HG02798 (cell line): ENCODE data around the gene UNC5B.
"Not testable (repeated sequence)": the region's sequence is repeated elsewhere in the genome, so short reads cannot be mapped to it uniquely, and the experiment has no call there.

Experiments
- ATAC-seq: cut with Tn5 transposase; IDR thresholded peaks from one replicate; pipeline ENCODE4 v1.9.1; 2021; ENCODE audit warnings: mild to moderate bottlenecking; ENCODE audit not compliant: unreplicated experiment, poor library complexity

Gene UNC5B

DNA sequence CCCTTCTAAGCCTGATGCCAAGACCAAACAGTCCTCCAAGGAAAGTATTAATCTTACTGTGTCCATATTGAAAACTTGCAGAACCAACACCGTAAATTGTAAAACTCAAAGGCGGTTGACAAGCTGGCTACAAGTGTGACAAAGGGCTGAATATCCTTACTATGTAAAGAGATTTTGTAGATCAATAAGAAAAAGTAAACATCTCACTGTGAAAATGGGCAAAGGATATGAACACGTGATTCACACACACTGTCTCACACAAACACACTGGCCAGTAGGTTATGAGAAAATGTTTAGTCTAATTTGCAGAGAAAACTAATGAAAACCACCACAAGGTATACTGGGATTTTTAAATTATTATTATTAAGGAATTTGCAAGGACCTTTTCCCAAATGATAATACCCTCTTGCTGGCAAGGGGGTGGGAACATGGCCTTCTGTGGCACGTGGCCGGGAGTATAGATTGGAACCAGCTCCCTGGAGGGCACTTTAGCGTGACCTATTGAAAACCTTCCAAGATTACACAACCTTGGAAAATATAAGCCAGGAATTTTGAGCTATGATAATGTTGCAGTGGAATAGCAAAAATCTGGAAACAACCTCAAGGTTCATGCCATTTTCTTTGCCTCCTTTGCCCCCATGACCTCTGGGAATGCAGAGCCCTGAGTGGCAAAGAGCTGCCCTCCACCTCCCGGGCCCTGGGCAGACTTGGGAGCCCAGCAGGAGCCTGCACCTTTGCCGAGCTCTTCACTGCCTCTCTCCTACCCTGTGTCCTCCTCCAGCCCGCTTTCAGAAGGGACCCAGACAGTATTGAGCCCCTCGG, 80.5 kb downstream of the UNC5B start:
- ATAC-seq, result no peak

GRCh38 chr10:71293446-71294084, 81.2 kb downstream of the UNC5B start:
- no peak for ATAC-seq

DNA sequence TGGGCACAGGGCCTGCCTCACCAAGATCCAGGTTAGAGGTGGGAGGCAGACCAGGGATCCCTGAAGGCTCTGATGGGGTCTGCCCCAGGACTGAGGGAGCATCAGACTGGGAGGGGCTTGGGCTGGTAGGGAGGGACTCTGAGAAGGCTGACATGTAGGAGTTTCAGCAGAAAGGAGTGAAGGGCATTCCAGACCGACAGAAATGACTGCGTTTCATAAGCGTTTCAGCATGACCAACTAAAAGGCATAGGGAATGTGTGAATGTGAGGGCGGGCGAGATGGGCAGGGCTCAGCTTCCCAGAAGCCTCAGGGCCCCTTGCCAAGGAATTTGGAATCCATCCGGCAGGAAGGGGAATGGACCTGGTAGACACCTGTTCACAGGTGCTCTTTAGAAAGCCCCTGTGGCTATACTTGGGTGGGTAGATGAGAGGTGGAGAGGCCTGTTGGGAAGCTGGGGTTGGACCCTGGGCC, 81.8 kb downstream of the UNC5B start:
- no peak for ATAC-seq

DNA sequence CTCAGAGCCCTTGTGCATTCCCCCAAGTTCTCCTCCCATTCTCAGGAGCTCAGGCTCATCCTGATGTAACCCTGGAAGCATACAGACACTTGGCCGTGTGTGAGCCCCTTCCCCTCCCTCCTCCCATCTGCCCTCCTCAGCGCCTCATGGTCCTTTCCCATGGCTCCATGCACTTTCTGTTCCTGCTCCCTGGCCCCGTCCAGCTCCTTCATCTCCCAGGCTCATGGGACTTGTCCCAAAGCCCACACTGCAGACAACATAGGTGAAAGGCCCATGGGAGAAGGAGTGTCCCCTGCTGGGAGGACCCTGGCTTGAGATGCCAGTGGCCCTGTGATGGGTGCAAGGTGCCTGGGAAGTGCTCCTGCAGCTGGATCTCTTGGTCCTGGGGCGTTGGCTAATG, 82.5 kb downstream of the UNC5B start:
- ATAC-seq, result no peak

DNA sequence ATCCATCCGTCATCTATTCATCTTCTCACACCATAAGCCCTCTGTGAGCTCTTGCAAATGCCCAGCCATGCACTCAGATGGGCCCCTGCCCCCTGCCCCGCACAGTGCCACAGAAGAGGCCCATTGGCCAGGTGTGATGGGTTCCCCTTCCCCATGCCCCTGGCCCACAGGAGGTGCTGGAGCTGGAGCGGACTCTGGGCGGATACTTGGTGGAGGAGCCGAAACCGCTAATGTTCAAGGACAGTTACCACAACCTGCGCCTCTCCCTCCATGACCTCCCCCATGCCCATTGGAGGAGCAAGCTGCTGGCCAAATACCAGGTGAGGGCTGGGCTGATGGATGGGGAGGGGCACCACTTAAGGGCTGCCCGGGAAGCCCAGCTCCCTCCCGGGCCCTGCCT, 83.3 kb downstream of the UNC5B start:
- no peak for ATAC-seq

DNA sequence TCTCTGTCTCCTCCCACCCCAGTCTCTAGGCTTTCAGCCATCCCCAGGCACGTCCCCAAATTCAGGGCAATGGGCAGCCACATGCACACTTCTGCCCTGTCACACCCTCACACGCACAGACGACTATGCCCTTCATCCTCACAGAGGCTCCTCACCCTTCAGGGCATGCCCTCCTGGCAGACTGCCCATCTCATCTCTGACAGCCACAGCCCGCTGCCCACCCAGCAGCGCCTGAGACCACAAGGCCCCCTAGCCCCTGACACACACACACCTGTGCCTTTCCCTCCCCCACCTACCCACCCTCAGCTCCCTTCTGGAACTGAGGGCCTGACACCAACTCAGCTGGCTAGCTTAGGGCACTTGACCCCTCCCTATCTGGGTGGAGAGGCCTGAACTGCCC, 83.7 kb downstream of the UNC5B start:
- no peak for ATAC-seq

- ATAC-seq, result not testable (repeated sequence)
These were observed 84.4 kb downstream of the UNC5B start for GRCh38 chr10:71296811-71297210.

DNA sequence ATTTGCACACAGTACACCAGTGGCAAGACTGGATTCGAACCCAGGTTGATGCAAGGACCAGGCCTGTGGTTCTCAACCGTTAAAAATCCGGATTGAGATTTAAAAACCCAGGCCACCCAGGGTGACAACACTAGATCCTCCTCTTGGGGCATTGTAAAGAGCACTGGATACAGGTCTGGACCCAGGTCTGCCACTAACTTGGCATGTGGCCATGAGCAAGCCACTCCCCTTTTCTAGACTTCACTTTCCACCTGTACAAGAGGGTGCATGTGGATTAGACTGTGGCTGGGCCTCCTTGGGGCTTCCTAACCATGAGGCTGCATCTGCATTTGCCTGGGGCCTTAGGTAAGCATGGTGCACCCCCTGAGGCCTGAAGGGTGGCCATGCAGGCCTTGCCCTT, 85.0 kb downstream of the UNC5B start:
- no peak for ATAC-seq

- no peak for ATAC-seq
These were observed 86.9 kb downstream of the UNC5B start for GRCh38 chr10:71299071-71299785.

DNA sequence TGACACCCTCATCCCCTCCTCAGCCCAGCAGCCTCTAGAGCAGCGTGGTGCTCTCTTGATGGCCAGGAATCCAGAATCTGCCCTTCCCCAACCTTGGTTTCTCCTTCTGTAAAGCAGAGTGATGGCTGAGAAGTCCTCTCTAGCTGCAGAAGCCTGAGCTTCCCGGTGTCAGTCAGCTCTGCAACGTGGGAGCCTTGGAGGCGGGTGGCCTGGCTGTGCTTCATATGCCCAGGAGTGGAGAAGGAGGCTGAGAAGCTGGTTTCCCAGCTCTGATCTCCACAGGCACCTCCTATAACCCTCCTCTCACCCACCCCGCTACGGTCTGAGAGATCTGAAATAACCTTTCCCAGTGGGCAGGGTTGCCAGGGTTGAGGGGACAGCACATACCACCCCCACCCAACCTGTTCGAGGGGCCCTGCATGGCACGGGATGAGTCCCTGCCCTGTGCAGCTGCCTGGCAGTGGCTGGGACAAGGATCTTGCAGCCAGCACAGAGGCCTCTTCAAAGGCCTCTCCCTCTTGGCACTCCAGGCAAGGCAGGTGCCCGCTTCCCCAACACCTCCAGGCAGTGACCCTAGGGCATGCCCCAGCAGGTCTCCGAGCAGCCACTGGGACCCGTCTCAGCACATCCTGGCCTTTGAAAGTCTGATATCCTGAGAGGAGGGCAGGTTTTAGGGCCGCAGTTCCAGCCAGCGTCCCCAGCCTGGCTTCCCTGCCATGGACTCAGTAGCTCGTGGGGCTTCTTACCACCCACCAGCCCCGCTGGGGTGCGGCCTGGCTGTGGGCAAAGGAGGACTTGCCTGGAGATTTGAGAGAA, 88.4 kb downstream of the UNC5B start:
- ATAC-seq, result no peak

GRCh38 chr10:71301371-71301916, 89.1 kb downstream of the UNC5B start:
- ATAC-seq, result no peak

- ATAC-seq, result no peak
These were observed 90.1 kb downstream of the UNC5B start for GRCh38 chr10:71302451-71302850.

DNA sequence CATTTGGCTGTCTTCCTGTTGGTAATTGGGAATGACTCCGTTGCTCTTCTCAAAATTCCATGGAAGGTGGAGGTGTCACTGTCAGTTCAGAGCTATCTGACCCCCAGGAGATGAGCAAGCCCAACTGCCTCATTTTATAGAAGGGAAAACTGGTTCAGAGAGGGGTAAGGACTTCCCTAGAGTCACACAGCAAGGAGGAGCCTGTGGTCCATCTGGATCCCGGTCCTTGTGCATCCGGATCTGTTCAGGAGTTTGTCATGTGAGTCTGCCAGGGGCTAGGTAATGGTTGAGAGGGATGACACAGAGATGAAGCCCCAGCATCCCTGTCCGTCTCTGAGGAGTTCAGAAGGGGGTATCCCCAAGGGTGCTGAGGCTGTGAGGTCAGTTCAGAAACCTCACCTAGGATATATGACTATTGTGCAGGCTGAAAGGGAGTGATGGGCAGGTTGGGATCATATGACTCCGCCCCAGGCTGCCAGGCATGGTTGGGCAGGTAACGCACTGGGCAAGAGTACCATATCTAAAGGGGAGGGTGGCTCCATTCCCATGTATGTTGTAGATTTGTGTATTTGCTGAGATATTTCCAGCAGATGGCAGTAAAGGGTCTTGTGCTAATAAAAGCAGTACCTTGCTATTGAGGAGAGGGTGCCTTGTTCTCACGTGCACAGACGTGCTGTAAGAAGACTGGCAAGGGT, 90.7 kb downstream of the UNC5B start:
- no peak for ATAC-seq

DNA sequence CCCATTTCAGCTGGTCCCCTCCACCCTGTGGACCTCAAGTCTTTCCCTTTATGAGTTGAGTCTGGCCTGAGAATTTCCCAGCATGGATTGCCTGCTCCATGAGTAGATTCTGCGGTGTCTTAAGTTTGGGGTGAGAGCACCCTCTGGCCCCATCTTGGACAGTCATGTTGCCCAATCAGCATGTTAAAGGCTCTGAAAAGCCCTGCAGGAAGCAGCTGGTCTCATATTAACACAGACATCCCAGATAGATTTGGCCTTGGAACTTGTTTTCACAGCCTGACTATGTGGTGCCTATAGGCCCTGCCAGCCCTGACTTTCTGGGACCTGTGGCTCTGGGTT, 91.2 kb downstream of the UNC5B start:
- ATAC-seq, result no peak

DNA sequence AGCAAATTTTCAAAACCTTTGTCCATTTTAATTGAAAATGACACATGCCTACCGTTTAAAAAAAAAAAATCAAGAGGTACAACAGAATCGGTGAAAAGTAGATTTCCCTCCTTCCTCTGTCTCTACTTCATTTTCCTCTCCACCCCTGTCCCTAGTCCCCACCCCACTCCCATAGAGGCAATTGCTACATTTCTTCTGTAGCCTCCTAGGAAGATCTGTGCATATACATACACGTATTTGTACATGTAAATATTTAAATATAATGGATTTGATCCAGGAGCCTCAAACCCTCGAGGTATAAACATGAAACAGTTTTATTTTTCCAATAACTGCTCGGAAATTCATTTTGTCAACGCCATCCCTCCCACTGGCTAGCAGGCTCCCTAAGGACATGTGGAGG, 92.5 kb downstream of the UNC5B start:
- ATAC-seq, result no peak

DNA sequence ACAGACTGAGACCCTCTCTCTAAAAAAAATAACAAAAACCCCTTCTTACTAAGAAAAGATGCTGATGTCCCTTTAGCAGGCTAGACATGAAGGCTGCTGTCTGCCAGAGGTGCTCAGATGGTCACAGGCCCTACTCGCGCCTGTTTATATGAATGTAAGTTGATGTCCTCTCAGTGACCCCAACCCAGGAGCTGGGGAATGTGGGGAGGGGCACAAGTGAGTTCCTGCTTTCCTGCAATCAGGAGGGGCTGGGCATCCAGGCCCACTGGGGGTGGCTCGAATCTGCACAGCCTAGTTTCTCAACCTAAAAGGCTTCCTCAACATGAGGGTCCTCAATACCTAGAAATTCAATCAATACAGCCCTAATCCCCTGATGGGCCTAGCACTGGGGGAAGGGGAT, 94.6 kb downstream of the UNC5B start:
- no peak for ATAC-seq

DNA sequence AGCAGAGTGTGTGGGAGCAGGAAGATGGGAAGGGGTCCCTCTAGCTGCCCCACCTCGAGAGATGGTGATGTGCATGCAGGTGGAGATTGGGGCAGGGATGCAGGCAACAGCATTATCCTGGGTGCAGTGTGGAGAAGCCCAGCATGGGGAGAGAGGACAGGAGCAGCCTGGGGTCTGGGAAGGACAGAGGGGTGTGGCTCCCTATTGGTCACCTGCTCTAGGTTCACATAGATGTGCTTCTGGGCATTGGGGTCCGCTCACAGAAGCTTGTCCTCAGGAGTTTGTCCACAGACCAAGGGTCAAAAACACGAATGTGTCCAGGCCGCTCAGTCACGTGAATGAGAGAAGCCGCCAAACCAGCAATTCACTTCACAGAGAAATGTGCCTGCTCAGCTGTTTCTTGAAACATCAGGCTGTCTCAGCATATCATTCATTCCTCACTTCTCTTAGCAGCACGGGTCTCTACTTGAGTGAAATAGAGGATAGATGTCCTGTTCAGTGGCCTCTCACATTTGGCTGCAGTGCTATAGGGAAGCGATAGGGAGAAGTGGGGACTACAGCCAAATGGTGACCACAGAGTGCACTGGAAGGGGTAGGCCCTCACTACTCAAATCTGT, 95.2 kb downstream of the UNC5B start:
- no peak for ATAC-seq

GRCh38 chr10:71308244-71308643, 95.9 kb downstream of the UNC5B start:
- no peak for ATAC-seq

DNA sequence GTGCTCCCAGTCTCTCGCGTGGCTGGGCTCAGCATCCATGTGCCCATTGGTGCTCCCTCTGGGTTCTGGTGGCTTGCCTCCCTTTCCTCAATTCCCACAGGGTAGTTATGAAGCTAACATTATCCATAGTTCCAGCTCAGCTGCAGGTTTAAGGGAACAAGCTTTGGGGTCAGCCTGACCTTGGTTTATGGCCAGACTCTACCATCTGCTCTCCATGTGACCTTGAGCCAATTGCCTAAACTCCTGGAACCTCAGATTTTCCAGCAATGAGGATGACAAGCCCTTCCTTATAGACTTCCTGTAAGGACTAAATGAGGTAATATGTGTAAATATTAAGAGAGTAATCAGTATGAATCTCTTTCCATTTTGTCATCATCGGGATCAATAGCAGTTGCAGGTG, 96.6 kb downstream of the UNC5B start:
- no peak for ATAC-seq
